Fibroblast of the aortic adventitia (primary cell): ENCODE data around the gene UNCX. TPM values are rescaled to one million over a fixed set of nuclear protein-coding genes. Genes with fewer than 3 reads are reported as not detected.

Experiments
- DNase-seq: peaks from one replicate; pipeline ENCODE4 v3.0.0-alpha.2; 2010; ENCODE audit warnings: low read depth
- H3K4me3 ChIP-seq: 2 replicates; pipeline ENCODE4 v1.5.1; 2011; ENCODE audit warnings: low read depth, mild to moderate bottlenecking, control low read depth, low read length, moderate library complexity
- CTCF ChIP-seq: IDR thresholded peaks from 2 replicates; pipeline ENCODE4 v1.5.1; 2011; ENCODE audit warnings: mild to moderate bottlenecking, low read length, control low read depth, inconsistent platforms; ENCODE audit not compliant: insufficient read depth
- total RNA-seq: library from RNA; depleted of rRNA; stranded (reverse); fragments of >200 nt; gene quantifications from 2 replicates; pipeline ENCODE4 v1.2.3, GENCODE V29; 2012; ENCODE audit warnings: low replicate concordance

The UNCX gene
- total RNA-seq, 1 donor, result not detected

DNA sequence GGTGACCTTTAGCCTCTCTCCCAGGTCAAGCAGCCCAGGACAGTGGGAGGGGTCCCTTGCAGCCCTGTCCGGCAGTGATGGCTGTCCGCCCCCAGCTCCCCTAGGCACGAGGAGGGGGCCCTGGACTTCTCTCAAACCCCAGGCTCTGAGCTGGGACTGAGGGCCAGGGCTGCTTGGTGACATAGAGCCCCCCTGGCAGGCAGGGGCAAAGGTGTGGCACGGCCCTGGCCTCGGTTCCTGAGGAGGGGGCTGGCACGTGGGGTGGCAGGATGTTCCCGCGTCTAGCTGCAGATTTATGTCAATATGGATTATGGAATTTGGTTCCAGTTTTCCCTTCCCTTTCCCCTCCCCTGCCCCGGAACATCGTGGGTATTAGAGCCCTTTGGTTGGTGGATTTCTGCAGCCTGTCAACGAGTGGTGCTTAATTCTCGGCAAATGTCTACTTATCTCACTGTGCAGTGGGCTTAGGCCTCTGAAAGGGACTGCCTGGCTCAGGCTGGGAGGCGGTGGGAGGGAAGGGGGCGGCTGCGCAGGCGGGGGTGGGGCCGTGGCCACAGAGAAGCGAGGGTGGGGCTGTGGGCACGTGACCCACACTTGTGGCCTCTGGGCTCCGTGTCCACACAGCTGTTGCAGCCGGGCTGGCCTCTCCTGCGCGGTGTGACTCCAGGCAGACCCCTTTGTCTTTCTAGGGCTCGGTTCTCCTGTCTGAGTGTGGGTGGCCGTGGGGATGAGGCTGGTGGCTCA lies 19.3 kb downstream of the UNCX start:
- no peak for DNase-seq
- no peak for TF ChIP-seq CTCF
- H3K4me3 ChIP-seq, result no peak overlapping the region

GRCh38 chr7:1252540-1253090 lies 19.9 kb downstream of the UNCX start:
- TF ChIP-seq CTCF, result no peak
- no peak for DNase-seq
- no peak overlapping the region for H3K4me3 ChIP-seq

DNA sequence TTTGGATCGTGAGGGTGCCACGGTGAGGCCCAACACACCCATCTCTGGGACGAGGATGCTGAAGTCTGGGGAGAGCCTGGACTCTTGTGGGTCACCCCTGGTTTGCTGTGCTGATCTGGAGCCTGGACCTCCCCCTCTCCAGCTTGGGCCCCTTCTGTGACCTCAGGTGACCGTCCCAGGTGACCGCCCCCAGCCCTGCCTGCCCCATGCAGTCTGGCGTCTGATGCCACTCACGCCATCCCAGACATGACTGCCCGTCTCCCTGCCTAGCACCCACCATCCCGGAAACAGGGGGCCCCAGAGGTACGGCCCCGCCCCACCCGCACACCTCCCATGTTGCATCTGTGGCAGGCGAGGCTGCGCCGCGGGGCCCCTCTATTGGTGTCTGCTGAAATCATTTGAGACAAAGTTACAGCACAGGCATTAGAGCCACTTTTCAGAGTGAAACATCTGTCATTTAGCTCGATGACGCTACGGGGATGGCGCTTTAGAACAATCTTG lies 21.1 kb downstream of the UNCX start:
- no peak for DNase-seq
- no peak for TF ChIP-seq CTCF
- H3K4me3 ChIP-seq, result no peak overlapping the region

- H3K4me3 ChIP-seq, result no peak overlapping the region
- DNase-seq, result no peak
- TF ChIP-seq CTCF, result no peak
Measured at GRCh38 chr7:1254281-1255079, 21.8 kb downstream of the UNCX start.

DNA sequence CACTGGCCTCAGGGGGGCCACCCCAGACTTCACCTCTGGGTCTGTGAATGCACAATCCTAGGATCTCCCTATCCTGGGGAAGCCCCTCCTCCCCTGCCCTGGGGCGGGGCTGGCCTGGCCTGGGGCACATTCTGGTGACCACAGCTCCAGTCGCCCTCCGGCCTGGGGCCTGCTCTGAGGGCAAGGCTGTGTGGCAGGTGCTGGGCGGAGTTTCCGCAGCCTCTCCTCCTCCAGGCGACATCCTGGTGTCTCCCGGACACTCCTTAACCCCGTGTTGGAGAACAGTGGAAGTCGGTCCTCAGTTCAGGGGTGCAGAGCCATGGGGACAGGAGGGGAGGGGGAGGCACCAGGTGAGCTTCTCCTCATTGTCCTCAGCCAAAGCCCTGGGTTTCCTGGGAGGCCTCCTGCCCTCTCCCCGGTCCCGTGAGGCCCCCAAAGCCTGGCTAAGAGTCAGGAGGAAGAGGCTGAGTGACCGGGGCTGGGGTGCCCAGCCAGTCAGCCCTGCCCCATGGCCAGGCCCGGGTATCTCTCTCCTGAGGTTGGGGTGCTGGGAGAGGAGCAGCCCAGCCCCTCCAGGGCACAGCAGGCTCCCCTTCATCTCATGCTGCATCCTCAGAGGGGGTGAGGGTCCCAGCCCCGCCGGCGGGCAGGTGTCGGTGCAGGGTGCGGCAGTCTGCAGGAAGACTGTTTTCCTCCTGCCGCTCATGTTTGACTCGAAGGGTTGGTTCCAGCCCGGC lies 22.6 kb downstream of the UNCX start:
- TF ChIP-seq CTCF, result no peak
- H3K4me3 ChIP-seq, result no peak overlapping the region
- DNase-seq, result no peak

GRCh38 chr7:1255817-1256340 lies 23.2 kb downstream of the UNCX start:
- DNase-seq, result no peak
- TF ChIP-seq CTCF, result no peak
- no peak overlapping the region for H3K4me3 ChIP-seq
